Omental fat pad (tissue), 4 donors: ENCODE measurements around the gene CD52. TPM values are rescaled to one million over a fixed set of nuclear protein-coding genes. Genes with fewer than 3 reads are reported as not detected.
A peak's percentile ranks its signal among the peaks of the same experiment; 100 is the strongest.
"Not testable (repeated sequence)": the region's sequence is repeated elsewhere in the genome, so short reads cannot be mapped to it uniquely, and the experiment has no call there.

Experiments used
- ATAC-seq: fragments of 150-250 bp; one replicate; pipeline ENCODE4 v1.9.1; 2016; ENCODE audit warnings: mild to moderate bottlenecking, moderate library complexity; ENCODE audit not compliant: low FRiP score
- DNase-seq: peaks from one replicate; pipeline ENCODE4 v3.0.0-alpha.2; 2019; ENCODE audit warnings: low spot score
- CTCF ChIP-seq, 3 donors: fragments of 450-650 bp; IDR thresholded peaks; one replicate each; pipeline ENCODE4 v1.5.1; 2016 to 2017; ENCODE audit warnings: antibody characterized with exemption in 3 of 3, mild to moderate bottlenecking in 3 of 3, moderate library complexity in 2 of 3
- total RNA-seq, 4 donors: library from RNA; depleted of rRNA; stranded (reverse); fragments of >200 nt; gene quantifications; one replicate each; pipeline ENCODE4 v1.1.0, GENCODE V29; 2016

CD52 gene
- total RNA-seq, 4 donors from 2014 or later = 4.3 to 227 (median 13.2) TPM; not detected in 1

DNA sequence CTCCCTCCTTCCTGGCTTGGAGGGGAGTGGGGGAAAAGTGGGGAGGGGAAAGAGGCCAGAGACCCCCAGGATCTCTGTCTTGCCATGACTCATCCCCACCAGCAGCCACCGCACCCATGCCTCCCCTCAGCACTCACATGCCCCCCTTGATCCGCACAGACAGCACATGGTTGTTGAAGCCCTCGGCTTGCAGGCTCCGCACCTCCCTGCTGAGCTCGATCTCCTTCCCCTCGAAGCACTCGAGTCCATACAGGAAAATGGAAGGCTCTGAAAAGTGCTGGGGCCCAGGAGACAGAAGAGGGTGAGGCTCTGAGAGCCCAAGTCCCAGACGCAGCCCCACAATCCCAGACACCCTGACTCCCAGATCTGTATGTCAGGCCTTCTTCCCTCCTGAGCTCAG lies 10.8 kb downstream of the CD52 start:
- no peak for TF ChIP-seq CTCF (IDR thresholded peaks at IDR 0.05)
- DNase-seq = no peak

GRCh38 chr1:26329380-26329779 lies 11.6 kb downstream of the CD52 start:
- DNase-seq, ATAC-seq: not testable (repeated sequence)

More for the DNA sequence above, 10.8 kb downstream of the CD52 start:
- ATAC-seq = no peak

- TF ChIP-seq CTCF (IDR thresholded peaks at IDR 0.05) = no peak
- no peak for DNase-seq
- no peak for ATAC-seq
Measured at GRCh38 chr1:26330276-26330675, 12.5 kb downstream of the CD52 start.

DNA sequence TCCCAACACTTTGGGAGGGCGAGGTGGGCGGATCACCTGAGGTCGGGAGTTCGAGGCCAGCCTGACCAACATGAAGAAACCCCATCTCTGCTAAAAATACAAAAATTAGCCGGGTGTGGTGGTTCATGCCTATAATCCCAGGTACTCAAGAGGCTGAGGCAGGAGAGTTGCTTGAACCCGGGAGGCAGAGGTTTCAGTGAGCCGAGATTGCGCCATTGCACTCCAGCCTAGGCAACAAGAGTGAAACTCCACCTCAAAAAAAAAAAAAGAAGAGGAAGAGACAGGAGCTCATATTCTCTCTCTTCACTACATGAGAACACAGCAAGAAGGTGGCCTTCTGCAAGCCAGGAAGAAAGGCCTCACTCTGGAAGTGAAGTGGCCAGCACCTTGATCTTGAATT lies 15.6 kb downstream of the CD52 start:
- DNase-seq, ATAC-seq: not testable (repeated sequence)

DNA sequence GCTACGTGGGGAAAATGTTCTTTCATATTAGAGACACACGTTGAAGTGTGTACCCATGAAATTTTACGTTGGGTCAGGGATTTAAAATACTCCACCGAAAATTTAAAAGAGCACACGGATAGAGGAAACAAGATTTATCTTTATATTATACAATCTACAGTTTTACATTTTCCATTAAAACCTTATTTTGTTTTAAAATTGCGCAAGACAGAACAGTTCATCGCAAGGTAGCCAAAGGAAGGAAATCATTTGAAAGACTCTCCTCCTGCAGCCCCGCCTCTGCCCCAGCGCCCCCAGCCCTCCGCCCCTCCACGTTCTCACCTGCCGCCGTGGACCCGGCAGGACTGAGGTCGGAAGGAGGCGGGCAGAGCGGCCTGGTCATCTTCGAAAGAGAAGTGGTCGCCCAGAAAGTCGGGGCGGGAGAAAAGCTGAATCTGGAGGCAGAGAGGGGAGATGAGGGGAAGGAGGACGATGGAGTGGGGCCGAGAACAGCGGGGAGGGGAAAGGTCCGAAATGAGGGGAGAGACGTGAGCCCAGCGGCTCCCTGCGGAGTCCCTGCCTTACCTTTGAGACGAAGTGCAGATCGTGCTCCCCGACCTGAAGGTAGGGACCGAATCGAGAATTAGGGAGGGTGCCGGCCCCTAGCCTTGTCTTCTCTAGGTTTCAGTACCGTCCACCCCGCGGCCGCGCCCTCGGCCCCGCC lies 18.2 kb downstream of the CD52 start:
- no peak for TF ChIP-seq CTCF (IDR thresholded peaks at IDR 0.05)
- DNase-seq (peak; percentile 62), ATAC-seq (peak; percentile 12)

GRCh38 chr1:26336477-26337205 lies 18.9 kb downstream of the CD52 start:
- TF ChIP-seq CTCF (IDR thresholded peaks at IDR 0.05) = no peak
- ATAC-seq = peak; percentile 92
- DNase-seq = no peak

DNA sequence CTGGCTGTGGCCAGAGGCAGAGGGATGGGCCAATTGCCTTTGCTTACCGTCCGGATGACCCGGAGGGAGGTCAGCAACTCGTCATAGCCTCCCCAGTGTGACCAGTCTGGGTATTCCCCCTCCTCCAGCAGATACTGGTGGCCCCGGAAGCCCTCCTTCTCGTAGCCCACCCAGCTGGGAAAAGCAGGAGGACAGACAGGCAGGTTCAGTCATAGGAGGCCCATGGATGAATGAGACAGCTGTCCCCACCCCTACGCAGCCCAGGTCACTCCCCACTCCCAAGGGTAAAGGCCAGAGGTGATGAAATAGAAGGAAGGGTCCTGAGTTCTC lies 19.4 kb downstream of the CD52 start:
- DNase-seq (no peak), ATAC-seq (no peak)
- no peak for TF ChIP-seq CTCF (IDR thresholded peaks at IDR 0.05)

DNA sequence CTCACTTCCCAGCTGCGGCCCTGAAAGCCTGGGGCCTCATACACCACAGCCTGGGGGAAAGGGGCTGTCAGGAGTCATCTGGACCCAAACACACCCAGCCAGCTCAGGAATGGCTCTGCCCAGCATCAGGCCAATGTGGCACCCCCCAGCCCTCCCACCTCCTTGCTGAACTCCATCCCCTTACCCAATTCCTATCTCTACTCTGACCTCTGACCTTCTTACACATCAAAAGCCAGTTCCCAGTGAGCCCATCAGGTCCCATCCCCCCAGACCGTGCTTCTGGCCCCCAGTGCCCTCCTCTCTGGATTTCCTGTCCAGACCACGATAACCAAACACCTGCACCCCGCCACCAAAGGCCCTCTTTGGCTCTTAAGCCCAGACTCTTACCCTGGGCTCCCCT lies 19.9 kb downstream of the CD52 start:
- ATAC-seq (no peak), DNase-seq (no peak)
- no peak for TF ChIP-seq CTCF (IDR thresholded peaks at IDR 0.05)
